HG02885 (cell line): Measurements from ENCODE around the gene MAPK4.

Experiments used
- ATAC-seq: cut with Tn5 transposase; IDR thresholded peaks from one replicate; pipeline ENCODE4 v1.9.1; 2021; ENCODE audit warnings: mild to moderate bottlenecking; ENCODE audit not compliant: unreplicated experiment, poor library complexity

MAPK4 gene

DNA sequence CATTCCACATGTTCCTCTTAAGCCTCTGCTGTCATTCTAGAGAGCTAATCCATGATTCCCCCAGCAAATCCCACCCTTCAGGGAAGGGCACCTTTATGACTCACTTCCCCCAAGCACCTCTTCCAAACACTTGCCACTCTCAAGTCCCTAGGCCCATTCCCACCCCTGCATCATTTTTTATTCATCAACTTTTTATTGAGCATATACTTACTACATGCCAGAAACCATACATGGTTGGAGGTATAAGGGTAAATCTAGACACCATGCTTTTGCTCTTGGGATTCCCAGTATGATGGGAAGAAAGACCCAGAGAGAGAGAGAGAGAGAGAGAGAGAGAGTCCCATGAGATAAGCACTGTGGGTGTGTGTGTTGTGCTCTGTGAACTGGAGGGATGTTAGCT is 87.9 kb downstream of the MAPK4 start:
- no peak for ATAC-seq

DNA sequence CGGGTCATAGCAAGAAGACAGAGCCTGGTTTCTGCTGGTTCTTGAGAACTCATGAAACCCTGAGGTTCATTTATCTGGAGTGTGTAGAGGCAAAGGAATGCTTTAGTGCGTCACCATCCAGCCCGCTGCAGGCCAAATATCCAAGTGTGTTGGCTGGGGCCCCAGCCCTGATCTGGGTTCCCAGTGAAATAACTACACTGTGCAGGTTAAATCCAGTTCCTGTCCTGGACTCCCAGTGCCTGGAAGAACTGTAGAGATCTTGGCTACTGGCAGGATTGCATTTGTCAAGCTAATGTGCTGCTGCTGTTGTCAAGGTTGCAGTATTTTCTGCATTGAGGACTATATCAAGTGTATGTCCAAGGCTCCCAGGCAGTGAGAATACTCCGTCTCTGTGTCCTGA is 89.9 kb downstream of the MAPK4 start:
- no peak for ATAC-seq

DNA sequence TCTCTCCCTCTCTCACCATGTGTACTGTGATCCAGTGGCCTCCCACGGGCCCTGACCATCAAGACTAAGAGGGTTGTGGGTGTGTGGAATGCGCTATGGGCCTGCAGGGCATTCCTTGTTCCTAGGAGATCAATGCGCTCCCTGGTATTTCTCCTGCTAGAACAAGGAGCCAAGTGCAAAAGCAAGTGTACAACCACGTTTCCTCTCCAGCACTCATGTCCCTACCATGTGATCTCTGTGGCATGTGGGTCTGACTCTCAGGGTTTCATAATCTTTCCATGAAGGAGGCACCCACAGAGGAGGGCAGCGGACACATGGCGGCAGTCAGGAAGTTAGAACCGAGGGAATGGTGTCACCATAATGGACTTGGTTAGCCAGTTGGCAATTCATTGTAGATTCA is 91.4 kb downstream of the MAPK4 start:
- no peak for ATAC-seq

DNA sequence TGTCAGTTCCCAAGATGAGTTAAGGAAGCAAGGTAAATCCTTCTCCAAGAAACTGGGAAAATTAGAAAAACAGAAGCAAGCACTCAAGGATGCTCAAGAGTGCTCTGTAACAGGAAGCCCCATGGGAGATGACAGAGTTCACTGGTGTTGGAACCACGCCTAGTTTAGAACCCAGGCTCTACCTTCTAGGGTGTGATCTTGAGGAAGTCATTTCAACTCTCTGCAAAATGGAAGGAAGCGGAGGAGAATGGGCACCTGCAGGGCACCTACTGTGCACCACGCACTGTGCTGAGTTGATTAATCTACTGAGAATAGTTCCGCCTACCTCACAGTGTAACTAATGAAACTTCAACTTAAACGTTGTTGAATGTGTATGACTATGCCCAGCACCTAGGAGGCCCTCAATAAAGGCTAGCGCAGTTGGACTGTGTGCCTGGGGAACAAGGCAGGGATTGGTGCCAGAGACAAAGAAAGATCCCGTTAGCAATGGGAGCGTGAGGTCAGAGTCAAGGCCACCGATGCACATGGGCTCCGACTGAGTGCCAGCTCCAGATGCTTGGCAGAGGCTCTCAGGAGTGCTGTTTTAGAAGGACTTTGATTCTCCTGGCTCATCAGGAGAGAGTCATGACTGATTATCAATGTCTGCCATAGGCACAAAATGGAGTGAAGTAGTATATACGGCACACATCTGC is 93.7 kb downstream of the MAPK4 start:
- ATAC-seq = no peak

DNA sequence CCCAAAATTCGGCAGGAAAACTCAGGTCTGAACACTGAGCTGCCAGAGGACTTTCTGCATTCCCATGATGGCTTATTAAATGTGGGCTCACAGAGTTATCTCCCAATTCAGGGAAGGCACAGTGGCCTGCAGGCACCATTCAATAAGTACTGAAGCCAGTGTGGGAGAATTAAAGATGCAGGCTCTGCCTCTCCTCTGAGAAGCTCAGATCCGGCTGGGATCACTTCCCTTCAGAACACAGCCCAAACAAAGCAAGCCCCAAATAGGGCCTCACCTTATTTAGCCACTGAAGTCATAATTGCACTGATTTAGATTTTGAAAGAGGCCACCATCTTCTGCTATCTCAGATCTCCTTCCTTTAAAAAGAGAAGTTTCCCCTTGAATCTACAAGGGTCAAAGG is 94.3 kb downstream of the MAPK4 start:
- ATAC-seq = no peak

DNA sequence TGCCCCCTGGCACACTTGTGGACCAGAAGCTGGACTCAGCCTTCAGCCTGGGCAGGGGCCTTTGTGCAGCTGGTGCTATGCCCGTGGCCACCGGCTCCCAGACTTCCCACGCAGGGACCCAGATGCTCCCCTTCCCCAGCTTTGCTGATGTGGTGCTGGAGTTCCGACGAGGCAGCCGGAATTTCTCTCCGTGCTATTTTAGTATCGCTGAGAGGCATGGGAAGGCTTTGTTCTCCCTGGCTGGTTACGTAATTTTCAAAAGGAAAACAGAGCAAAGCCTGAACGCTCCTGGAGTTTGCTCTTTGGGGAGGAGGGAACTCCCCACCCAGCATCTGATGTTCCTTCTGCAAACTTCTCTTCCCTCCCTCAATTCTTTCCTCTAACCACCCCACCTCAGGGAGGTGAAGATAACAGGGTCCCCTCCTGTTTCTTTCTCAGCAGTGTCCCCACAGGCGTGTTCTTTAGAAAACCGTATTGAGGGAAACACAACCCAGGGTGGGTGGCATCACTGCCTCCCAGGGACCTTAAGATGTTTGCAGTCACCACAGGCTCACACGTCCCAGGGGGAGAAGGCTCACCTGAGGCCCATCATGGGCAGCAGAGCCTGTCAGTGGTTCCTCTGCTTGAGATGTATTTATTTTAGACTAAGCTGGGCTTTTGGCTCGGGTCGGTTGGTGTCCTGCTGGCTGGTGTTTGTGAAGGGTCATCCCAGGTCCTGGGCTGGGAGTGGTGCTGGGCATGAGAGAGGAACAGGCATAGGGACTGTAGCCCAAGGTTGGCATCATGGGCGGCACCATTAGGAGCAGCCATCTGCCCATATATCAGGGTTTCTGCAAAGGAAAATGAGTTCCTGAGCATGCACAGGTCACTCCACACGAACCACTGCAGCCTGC is 95.0 kb downstream of the MAPK4 start:
- ATAC-seq = no peak

DNA sequence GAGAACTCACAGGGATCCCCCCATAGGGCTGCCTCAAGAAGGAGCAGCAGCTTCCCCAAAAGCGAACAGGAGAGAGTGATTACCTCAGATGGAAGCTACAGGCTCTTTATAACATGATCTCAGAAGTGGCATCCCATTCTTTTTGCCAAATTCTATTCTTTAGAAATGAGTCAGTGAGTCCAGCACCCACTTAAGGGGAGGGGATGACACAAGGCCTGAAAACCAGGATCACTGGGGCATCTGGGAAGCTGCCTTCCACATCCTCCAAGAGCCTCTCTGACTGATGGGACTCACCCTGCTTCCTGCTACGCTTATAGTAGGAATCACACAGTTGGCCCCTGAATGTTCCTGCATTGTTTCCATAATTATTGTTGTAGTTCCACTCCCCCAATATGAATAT is 96.5 kb downstream of the MAPK4 start:
- ATAC-seq = no peak

DNA sequence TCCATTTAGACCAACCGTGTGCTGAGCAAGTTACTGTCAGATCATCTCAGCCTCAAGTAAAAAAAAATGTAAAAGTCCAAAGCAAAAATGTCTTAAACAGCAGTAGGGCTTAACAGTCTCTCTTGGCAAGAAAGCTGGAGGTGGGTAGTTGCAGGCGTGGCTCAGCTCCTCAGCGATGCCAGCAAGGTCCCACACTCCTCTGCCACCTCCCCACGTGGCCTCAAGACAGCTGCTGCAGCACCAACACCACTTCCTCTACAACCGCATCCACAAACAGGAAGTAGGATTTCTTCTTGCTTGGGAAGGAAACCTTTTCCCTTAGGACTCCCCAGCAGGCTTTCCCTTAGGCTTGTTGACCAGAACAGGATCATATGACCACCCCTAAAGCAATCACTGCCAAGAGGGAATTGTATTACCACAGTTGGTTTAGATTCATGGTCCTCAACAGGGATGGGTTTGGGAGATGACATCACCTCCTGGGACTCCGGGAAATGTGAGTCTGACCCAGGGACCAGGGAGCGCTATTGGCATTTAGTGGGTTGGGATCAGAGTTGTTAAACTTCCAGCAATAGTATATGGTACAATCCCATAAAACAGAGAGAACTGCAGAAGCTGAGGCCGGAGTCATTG is 97.1 kb downstream of the MAPK4 start:
- no peak for ATAC-seq

DNA sequence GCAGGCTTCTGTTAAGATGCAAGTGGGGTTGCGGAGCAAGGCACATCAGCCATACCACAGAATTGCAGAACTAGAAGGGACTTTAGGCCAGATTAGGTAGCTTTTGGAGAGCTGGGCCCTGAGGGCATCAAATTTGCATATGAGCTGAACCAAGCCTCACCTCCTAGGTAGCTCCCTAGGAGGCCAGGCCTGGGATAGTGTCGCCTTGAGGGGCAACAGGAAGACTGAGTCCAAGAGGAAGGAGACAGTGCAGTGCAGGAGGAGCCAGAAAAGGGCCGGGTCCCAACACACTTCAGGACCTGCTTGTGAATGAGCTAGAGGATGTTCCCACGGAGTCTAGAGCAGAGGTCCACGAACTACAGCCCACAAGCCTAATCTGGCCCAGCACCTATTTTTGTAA is 98.7 kb downstream of the MAPK4 start:
- ATAC-seq = no peak

DNA sequence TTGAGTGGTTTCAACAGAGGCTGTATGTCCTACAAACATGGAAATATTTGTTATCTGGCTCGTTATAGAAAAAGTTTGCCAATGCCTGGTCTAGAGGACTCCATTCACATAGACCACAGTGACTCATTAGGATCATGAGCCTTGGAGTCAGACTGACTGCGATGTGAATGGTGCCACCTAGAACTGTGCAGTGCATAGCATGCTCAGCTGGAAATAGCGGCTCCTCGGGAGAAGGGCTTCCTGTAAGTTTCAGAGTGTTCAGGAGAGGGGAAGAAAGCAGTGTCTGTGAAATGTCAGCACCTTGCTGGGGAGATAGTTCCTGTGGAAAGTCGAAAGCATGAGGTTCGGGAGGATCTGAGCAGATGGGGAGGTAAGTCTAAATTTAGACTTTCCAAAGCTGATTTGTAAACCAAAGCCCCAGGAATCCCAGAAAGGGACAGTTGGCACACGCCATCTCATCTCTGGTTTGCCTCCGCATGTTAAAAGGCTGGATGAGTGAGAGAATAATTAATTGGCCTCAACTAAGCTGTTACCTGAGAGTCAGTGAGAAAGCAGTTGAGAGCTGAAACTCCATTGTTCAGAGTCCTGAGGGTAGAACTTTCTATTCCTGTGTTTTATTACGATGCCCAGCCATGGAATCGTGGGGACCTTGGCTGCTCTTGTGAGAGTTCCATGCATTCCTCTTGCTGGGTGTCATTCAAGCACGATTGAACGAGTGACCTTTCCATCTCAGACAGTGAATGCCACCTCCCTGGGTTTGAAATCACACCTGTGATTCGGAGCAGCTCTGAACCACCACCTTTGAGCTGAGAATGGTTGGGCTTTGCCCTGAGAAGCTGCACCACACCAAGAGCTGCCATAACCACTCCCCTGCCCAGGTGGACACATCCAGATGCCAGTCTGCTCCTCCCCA is 99.5 kb downstream of the MAPK4 start:
- no peak for ATAC-seq

DNA sequence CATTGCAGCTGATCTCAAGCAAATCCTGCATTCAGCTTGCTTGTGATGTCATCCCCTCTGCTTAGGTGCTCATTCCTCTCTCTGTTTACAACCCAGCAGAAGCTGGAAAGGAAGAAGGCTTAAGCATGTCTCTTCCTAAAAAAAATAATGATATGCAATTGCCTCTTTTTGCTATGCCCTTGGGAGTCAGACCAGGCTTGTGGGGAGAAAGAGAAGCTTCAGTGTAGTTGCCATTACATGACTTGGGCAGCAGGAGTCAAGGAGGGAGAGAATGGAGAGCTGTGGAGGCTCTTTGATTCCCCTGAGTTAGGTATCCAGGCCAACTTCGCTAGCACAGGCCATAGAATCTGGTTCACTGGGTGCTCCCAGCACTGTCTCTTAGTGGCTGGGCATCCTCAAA is 101.1 kb downstream of the MAPK4 start:
- no peak for ATAC-seq

DNA sequence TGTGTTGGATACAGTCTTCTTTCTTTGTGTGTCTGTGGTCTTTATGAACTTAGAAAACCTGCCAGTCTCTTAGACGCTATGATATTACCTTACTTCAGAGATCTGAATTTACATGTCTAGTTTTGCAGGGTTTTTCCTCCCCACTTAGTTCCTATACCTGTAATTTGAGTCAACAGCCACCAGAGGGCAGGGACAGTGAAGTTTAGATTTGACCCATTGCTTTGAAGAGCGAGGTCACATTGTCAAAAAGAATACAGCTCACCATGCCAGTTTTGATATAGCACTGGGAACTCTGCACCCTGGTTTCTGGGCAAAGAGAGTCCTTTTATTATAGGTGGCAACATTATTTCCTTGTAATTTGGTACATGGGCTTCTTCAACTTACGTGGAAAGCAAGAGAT is 102.3 kb downstream of the MAPK4 start:
- ATAC-seq = no peak

DNA sequence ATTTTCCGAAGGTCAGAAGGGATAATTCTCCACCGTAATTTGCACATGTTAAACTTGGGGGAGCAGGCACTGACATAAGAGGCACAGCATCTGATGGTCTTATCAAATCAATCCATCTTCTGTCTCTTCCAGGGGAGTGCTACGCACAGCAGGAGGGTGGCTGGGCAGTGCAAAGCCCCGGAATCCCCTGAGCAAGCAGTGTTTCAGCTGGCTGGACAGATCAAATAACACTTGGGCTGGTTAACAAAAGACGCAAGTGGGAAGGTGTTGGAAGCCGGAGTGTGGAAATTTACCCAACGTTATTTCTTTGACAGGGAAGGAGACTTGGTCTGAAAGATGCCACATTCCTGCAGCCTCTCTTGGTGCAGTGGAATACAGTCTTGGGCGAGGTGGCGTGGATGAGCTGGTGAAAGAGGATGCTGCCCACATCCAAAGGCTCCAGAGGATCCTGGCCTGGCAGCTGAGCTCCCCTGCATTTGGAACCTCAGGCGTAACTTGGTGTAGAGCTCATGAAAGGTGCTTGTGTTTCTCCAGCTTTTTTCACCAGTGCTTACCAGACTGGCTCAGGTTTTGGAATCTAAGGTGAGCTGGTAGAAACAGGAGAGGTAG is 103.0 kb downstream of the MAPK4 start:
- no peak for ATAC-seq

DNA sequence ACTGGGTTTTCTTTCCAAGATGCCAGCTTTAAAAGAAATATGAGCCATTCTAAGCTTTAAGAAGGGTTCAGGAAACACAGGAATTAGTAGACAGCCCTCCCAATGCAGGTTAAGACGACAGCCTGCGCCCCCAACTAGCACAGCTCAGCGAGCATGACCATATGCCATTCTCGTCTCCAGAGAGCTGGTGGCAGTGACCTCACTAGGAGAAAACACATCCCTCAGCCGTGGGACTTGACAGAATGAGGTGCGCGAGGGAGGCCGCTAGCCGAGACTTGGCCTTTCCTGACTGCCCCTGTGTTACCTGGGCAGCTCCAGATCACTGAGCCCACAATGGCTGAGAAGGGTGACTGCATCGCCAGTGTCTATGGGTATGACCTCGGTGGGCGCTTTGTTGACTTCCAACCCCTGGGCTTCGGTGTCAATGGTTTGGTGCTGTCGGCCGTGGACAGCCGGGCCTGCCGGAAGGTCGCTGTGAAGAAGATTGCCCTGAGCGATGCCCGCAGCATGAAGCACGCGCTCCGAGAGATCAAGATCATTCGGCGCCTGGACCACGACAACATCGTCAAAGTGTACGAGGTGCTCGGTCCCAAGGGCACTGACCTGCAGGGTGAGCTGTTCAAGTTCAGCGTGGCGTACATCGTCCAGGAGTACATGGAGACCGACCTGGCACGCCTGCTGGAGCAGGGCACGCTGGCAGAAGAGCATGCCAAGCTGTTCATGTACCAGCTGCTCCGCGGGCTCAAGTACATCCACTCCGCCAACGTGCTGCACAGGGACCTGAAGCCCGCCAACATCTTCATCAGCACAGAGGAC is 103.9 kb downstream of the MAPK4 start:
- ATAC-seq = no peak

DNA sequence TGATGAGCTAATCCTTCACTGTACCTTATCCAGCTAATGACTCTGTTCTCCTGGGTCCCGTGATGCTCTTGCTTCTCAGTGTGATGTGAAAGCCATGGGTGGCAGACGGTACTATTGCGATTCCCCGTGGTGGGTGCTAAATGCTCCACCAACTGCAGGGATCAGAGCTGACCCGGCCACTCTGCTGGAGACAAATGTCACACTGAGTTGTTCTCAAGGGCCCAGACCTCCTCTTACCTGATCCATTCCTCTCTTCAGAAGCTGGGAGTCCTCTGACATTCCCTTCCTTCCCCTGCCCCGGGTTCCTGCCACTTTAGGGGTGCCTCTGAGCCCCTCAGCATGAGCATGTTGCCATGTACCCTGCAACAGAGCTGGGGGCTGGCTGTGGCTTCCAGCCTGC is 105.1 kb downstream of the MAPK4 start:
- ATAC-seq = no peak

DNA sequence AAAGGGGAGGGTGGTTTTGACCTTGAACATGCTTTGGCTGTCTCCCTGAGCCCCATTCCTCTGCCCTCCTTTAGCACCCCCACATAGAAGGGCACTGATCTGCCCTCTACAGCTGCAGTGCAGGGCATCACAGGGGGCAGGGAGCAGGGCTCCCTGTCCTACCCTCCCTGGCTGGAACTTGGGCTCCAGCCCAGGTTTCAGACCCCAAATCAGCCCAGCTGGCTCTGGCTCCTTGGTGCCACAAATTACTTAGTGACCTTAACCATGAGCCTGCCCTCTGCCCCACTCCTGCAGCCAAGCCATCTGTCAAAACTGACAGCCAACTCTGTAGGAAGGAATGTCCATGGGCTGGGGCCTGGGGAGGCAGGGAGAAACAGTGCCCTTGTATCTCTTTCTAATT is 105.6 kb downstream of the MAPK4 start:
- ATAC-seq = no peak

DNA sequence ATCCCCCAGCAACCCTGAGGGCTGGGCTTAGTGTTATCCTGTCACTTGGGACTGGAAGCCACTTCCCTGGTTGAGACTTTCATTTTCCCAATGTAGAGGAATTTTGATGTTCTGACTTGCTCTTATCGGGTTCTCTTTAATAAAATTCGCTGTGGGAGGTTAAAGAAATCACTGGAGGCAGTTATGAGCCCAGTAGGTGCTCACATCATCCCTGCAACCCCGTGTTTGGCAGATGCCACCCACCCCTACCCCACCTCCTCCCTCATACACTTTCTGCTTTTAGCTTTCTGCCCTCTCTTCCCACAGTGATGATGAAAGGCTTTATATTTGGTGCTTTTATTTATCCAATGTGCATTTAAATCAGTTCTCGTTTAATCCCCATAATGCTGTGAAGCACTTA is 106.6 kb downstream of the MAPK4 start:
- no peak for ATAC-seq

DNA sequence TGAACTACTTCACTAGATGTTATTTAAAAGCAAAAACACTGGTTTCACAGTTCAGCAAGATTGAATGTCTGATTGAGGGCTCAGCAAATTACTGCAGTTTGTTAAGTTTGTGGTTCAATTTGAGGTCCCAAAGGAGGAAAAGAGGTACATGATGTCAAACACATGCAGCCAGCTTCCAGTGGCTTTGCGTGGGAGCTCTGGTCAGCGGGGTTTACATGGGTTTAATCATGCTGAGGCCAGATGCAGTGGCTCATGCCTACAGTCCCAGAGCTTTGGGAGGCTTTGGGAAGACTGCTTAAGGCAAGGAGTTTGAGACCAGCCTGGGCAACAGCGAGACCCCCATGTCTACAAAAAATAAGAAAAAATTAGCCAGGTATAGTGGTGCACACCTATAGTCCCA is 111.5 kb downstream of the MAPK4 start:
- ATAC-seq = no peak

DNA sequence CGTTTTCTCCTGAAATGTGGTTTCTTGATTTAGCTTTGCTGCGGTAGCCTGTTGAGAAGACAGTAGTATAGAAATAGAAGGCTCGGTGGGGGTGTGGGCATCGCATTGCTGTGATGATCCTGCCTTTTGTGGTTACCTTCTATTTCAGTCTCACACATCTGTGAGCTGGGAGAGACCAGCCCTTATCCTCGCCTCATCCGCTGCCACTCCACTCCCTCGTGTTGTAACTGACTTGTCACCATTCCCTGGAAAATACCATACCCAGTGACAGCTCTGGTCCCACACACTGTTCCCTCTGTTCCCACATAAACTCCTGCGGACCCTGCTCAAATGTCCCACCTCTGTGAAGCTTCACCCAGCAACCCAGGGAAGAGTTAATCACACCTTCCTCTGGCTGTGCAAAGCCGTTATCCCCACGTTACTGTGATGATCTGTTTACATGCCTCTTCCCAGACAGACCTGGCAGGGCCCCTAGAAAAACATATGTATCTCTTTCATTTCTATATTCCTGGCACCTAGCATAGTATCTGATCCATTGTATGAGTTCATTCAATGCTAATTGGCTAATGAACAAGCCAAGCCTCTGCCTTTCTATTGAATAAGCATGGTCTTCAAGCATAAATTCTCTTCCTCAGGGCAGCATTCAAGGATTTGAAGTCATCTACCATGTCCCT is 114.6 kb downstream of the MAPK4 start:
- ATAC-seq = no peak
